NCI-H2196 (cell line): Measurements from ENCODE around the gene ADAMTSL2.

Experiments
- DNase-seq: peaks from one replicate; lab custom pipeline; 2025; ENCODE audit not compliant: unreplicated experiment; lab: John Stamatoyannopoulos, UW

Gene ADAMTSL2

GRCh38 chr9:133534346-133535291 is at the start of gene ADAMTSL2:
ADAMTSL2 (plus strand) TSS chr9:133534704; CDS start chr9:133536713, 2,009 bp downstream.
- peak; percentile 86 for DNase-seq

- DNase-seq: no peak
Measured at GRCh38 chr9:133485531-133486260, 48.8 kb upstream of the ADAMTSL2 start.

- DNase-seq: no peak
Measured at GRCh38 chr9:133487331-133487725, 47.2 kb upstream of the ADAMTSL2 start.

- DNase-seq: no peak
Measured at GRCh38 chr9:133488686-133489252, 45.7 kb upstream of the ADAMTSL2 start.

- no peak for DNase-seq
Measured at GRCh38 chr9:133489253-133490190, 45.0 kb upstream of the ADAMTSL2 start.

DNA sequence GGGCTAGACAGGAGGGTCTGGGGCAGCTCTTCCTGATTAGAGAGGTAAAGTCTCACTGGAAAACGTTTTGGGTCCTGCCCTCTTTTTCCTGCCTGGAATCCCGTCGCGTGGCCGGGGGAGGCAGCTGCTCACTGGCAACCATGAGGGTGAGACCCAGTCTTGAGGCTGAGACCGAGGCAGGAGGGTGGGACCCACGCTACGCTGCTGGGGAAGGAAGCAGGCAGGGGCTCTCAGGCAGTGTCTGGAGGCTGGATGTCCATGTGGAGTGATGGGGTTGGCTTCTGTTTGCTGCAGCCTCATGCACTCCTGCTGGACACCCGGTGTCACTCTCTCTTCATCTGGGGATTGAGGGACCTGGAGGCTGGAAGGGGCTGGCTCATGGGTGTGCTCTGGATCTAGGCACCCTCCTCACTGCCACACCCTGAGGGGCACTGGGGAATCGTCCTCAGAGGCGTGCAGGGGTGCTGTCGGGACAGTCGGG is 44.3 kb upstream of the ADAMTSL2 start:
- no peak for DNase-seq

DNA sequence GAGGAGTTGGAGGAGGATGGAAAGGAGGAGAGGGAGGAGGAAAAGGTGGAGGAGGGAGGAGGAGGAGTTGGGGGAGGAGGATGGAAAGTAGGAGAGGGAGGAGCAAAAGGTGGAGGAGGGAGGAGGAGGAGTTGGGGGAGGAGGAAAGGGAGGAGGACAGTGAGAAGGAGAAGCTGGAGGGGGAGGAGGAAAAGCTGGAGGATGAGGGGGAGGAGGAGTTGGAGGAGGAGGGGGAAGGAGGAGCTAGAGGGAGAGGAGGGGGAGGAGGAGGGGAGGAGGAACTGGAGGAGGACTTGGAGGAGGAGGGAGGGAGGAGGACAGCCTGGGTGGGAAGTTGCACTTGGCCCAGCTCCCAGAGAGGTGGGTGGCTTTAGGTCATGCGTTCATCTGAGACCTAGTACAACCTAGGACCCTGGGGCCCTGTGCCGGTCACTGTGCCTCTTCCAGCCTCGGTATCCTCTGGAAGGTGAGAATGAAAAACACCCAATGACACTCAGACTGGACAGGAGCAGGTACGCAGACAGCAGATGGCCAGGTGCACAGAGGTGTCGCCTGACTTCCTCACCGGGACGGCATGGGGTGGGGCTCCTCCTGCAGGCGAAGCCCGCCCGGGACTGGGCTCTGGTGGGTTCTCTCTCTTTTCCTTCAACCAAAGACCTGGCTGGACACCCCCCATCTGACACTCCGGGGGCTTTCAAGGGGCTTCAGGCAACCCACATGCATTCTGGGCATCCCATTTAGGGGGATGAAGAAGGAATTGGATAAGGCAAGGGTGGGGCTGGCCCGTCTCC is 43.4 kb upstream of the ADAMTSL2 start:
- DNase-seq: no peak

DNA sequence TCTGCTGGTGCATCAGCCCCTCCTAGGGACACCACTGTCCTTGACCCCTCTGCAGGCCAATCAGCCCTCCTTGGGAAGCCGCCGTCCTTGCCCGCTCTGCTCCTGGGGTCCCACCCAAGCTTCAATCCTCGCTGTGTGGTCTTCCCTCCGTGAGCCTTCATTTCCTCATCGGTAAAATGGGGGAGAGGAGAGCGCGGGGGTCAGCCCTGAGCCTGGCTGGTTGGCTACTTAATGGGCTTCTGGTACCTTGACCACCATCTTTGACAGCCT is 42.9 kb upstream of the ADAMTSL2 start:
- no peak for DNase-seq

DNA sequence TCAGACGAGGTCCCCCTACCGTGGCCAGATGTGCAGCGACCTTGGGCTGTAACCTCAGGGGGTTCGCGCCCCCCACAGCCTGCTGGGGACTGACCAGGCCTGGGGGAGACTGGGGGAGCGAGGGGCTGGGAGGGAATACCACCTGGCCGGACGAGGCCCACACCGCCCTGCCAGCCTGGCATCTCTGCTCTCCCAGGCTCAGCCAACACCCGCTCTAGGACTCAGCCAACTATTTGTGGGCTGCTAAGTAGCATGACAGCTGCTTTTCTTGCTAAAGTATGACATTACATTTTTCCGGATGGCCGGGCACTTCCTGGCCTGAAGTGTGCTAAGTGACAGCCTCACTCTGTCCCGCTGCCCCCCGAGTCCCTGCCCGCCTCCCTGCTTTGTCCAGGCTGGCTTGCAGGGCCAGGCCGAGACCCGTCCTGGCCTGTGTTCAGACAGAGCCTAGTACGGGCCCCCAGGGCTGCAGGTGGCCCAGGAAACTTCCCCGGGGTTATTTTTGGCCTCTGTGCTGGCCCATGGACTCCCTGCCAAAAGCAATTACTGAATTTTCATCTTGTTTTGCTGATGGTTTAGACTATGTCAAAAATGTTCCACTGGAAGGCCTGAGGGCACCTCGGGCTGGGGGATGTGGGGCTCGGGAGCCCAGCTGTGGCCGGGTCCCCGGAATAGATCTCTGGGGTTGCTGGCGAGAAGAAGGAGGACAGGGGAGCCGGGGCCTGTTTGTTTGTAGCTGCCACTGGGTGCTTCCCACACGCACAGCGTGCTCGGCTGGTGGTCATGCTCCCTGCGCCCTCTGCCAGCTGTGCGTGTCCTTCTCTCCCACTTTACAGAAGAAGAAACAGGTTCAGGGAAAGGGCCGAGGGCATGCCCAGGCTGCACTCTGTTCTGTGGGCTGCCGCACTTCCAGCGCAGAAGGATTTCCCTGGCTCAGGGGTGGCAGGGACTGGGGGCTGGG is 42.2 kb upstream of the ADAMTSL2 start:
- no peak for DNase-seq

DNA sequence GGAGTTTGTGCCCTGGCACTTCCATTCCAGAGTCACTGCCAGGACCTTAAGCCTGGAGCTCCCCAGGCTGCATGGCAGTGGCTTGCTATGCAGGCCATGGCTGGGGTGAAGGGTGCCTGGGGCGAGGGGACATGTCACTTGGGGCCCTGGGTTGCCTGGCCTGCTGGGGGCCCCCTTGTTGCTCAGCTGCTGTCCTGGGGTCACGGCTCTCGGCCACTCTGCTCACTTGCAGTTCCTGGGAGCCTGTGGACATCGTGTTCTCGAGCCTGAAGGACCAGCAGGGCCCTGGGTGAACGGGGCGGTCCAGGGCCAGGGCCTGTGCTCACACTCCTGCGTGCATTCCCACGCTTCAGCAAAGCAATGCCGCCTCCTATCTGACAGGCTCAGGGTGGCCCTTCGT is 41.1 kb upstream of the ADAMTSL2 start:
- DNase-seq: no peak

DNA sequence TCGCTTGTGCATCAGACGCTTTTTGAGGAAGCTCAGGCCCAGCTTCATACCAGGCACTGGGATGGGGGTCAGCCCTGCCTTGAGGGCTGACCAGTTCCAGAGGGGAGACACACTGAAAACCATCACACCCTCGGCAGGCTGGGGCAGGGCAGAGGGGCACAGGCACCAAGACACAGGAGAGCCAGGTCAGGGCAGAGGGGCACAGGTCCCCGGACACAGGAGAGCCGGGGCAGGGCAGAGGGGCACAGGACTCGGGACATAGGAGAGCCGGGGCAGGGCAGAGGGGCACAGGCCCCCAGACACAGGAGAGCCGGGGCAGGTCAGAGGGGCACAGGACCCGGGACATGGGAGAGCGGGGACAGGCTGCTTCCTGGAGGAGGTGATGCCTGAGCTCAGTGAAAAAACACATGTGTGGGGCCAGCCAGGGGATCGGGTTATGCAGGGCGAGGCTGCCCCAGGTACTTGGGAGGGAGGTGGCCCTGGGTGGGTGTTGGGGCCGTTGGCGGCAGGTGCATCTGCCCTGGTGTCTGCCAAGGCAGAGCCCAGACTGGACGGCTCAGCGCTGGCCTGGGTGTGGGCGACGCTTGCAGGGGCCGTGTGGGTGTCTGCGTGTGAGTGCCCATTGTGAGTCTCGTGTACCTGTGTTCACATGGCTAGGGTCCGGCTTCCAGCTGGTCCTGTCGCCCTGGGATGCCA is 40.5 kb upstream of the ADAMTSL2 start:
- no peak for DNase-seq

GRCh38 chr9:133494636-133495326 is 39.7 kb upstream of the ADAMTSL2 start:
- DNase-seq: no peak

- no peak for DNase-seq
Measured at GRCh38 chr9:133495327-133496293, 38.9 kb upstream of the ADAMTSL2 start.

GRCh38 chr9:133496861-133497842 is 37.4 kb upstream of the ADAMTSL2 start:
- no peak for DNase-seq

DNA sequence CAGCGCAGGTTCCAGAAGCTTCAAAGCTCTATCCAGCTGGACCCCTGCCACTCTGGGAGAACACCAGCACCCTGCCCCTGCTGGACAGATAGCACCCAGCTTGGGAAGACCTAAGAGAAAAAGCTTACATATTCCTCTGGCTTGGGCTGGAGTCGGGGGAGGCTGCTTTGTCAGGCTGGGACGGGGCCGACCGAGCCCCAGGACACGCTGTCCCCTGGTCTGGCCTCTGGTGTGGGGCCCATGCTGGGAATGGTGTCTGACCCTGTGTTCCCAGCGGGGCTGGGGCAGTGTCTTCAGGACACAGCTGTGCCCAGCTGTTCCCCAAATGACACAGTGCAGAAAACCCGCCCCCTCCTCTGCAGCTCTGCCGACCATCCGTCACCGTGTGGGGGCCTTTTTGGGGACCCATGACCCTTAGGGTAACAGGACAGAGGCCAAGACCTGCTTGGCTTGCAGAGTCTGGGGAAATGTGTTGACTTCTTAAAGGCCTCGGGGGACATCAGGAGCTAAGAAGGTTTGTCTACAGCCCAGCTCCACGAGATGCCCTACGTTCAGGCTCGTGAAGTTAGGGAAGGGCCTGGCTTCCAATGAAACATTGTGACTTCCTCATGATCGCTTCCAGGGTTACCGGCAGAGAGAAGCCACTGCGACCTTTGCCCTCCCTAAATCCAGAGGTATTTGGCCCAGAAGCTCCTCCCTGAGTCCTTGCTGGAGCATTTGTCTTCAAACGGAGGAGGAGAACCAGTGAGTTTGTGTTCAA is 35.2 kb upstream of the ADAMTSL2 start:
- no peak for DNase-seq
